Omental fat pad (tissue), 4 donors: ENCODE measurements around the gene KISS1. TPM values are rescaled to one million over a fixed set of nuclear protein-coding genes. Genes with fewer than 3 reads are reported as not detected.

Source experiments
- ATAC-seq: fragments of 150-250 bp; one replicate; pipeline ENCODE4 v1.9.1; 2016; ENCODE audit warnings: mild to moderate bottlenecking, moderate library complexity; ENCODE audit not compliant: low FRiP score
- DNase-seq: peaks from one replicate; pipeline ENCODE4 v3.0.0-alpha.2; 2019; ENCODE audit warnings: low spot score
- CTCF ChIP-seq, 3 donors: fragments of 450-650 bp; IDR thresholded peaks; one replicate each; pipeline ENCODE4 v1.5.1; 2016 to 2017; ENCODE audit warnings: antibody characterized with exemption in 3 of 3, mild to moderate bottlenecking in 3 of 3, moderate library complexity in 2 of 3
- total RNA-seq, 4 donors: library from RNA; depleted of rRNA; stranded (reverse); fragments of >200 nt; gene quantifications; one replicate each; pipeline ENCODE4 v1.1.0, GENCODE V29; 2016

KISS1 gene
- total RNA-seq, 4 donors from 2014 or later: not detected

- no peak for DNase-seq
- no peak for TF ChIP-seq CTCF (IDR thresholded peaks at IDR 0.05)
- ATAC-seq: no peak
Measured at GRCh38 chr1:204161609-204162493, 34.4 kb downstream of the KISS1 start.

GRCh38 chr1:204157962-204158361 is 38.3 kb downstream of the KISS1 start:
- no peak for DNase-seq
- ATAC-seq: no peak
- no peak for TF ChIP-seq CTCF (IDR thresholded peaks at IDR 0.05)

GRCh38 chr1:204155881-204156280 is 40.4 kb downstream of the KISS1 start:
- TF ChIP-seq CTCF (IDR thresholded peaks at IDR 0.05): no peak
- ATAC-seq (no peak), DNase-seq (no peak)

GRCh38 chr1:204154568-204155255 is 41.6 kb downstream of the KISS1 start:
- no peak for DNase-seq
- no peak for TF ChIP-seq CTCF (IDR thresholded peaks at IDR 0.05)

GRCh38 chr1:204153667-204154066 is 42.6 kb downstream of the KISS1 start:
- DNase-seq (no peak), ATAC-seq (no peak)
- TF ChIP-seq CTCF (IDR thresholded peaks at IDR 0.05): no peak

More at GRCh38 chr1:204154568-204155255, 41.6 kb downstream of the KISS1 start:
- no peak for ATAC-seq

- DNase-seq (no peak), ATAC-seq (no peak)
- no peak for TF ChIP-seq CTCF (IDR thresholded peaks at IDR 0.05)
Measured at GRCh38 chr1:204152310-204153044, 43.8 kb downstream of the KISS1 start.
